Hematopoietic multipotent progenitor cell (in vitro differentiated cells): Measurements from ENCODE around the gene TMEM191C. TPM values are rescaled to one million over a fixed set of nuclear protein-coding genes. Genes with fewer than 3 reads are reported as not detected.

ENCODE experiments used
- total RNA-seq: library from RNA; depleted of rRNA; stranded (reverse); fragments of >200 nt; gene quantifications from one replicate; pipeline ENCODE4 v1.2.3, GENCODE V29; 2012

Gene TMEM191C
- total RNA-seq, 1 donor: 1.6 TPM

Other genes with a start within 250 kb of the TMEM191C start
- 1.6 TPM for gene RIMBP3B, start 83.6 kb upstream of the TMEM191C start, total RNA-seq
- gene HIC2, start 50.0 kb upstream of the TMEM191C start, total RNA-seq: 13.7 TPM
- gene RIMBP3C, start 84.1 kb downstream of the TMEM191C start, total RNA-seq: 5.9 TPM
- gene UBE2L3, start 100.3 kb downstream of the TMEM191C start, total RNA-seq: 20.7 TPM
- 53.3 TPM for gene YDJC, start 162.6 kb downstream of the TMEM191C start, total RNA-seq
- 0.27 TPM for gene CCDC116, start 165.4 kb downstream of the TMEM191C start, total RNA-seq
- gene SDF2L1, start 174.9 kb downstream of the TMEM191C start, total RNA-seq: 41.7 TPM
- gene PPIL2, start 198.6 kb downstream of the TMEM191C start, total RNA-seq: 39.6 TPM